H9 (cell line): ENCODE measurements around the gene LRP1B. TPM values are rescaled to one million over a fixed set of nuclear protein-coding genes. Genes with fewer than 3 reads are reported as not detected.

ENCODE experiments used
- DNase-seq: peaks from one replicate; pipeline ENCODE4 v3.0.0-alpha.2; 2017
- H2AFZ ChIP-seq: one replicate; pipeline ENCODE4 v1.6.1; 2013; ENCODE audit warnings: mild to moderate bottlenecking, low read length, control low read depth, moderate library complexity
- H2AK5ac ChIP-seq: 2 replicates; pipeline ENCODE4 v1.6.1; 2013; ENCODE audit warnings: low read length, control low read depth, mixed read lengths; ENCODE audit not compliant: insufficient read length
- H2BK120ac ChIP-seq: one replicate; pipeline ENCODE4 v1.6.1; 2013; ENCODE audit warnings: low read depth, mild to moderate bottlenecking, low read length, control low read depth, inconsistent platforms; ENCODE audit not compliant: poor library complexity, severe bottlenecking
- H2BK12ac ChIP-seq: 2 replicates; pipeline ENCODE4 v1.6.1; 2013; ENCODE audit warnings: low read length, control low read depth, mixed read lengths, low read depth; ENCODE audit not compliant: insufficient read length
- H2BK15ac ChIP-seq: 2 replicates; pipeline ENCODE4 v1.6.1; 2013; ENCODE audit warnings: low read depth, low read length, control low read depth
- H2BK20ac ChIP-seq: one replicate; pipeline ENCODE4 v1.6.1; 2013; ENCODE audit warnings: low read depth, mild to moderate bottlenecking, low read length, control low read depth, inconsistent platforms; ENCODE audit not compliant: poor library complexity, severe bottlenecking
- H2BK5ac ChIP-seq: 2 replicates; pipeline ENCODE4 v1.6.1; 2013; ENCODE audit warnings: low read length, control low read depth, mixed read lengths; ENCODE audit not compliant: insufficient read length
- H3K14ac ChIP-seq: 2 replicates; pipeline ENCODE4 v1.6.1; 2013; ENCODE audit warnings: low read length, control low read depth; ENCODE audit not compliant: insufficient read depth
- H3K18ac ChIP-seq: 2 replicates; pipeline ENCODE4 v1.6.1; 2013; ENCODE audit warnings: low read depth, mild to moderate bottlenecking, mixed read lengths, low read length, control low read depth; ENCODE audit not compliant: insufficient read length
- H3K23ac ChIP-seq: 2 replicates; pipeline ENCODE4 v1.6.1; 2013; ENCODE audit warnings: low read length, control low read depth, mixed read lengths, low read depth; ENCODE audit not compliant: insufficient read length
- H3K23me2 ChIP-seq: 2 replicates; pipeline ENCODE4 v1.6.1; 2013; ENCODE audit warnings: low read depth, mild to moderate bottlenecking, mixed read lengths, low read length, control low read depth; ENCODE audit not compliant: insufficient read length, poor library complexity, severe bottlenecking
- H3K27ac ChIP-seq: 2 replicates; pipeline ENCODE4 v1.5.1; 2013; ENCODE audit warnings: low read length, control low read depth, mixed read lengths, low read depth; ENCODE audit not compliant: insufficient read length
- H3K27me3 ChIP-seq: 2 replicates; pipeline ENCODE4 v1.6.1; 2013; ENCODE audit warnings: low read length, control low read depth, inconsistent platforms; ENCODE audit not compliant: insufficient read depth
- H3K4ac ChIP-seq: 2 replicates; pipeline ENCODE4 v1.6.1; 2013; ENCODE audit warnings: low read depth, mild to moderate bottlenecking, control low read depth, inconsistent platforms, low read length, moderate library complexity
- H3K4me1 ChIP-seq: 2 replicates; pipeline ENCODE4 v1.6.1; 2013; ENCODE audit warnings: low read length, control low read depth, inconsistent platforms; ENCODE audit not compliant: insufficient read depth
- H3K4me2 ChIP-seq: 2 replicates; pipeline ENCODE4 v1.6.1; 2013; ENCODE audit warnings: low read length, control low read depth, mixed read lengths; ENCODE audit not compliant: insufficient read length, insufficient read depth
- H3K56ac ChIP-seq: 2 replicates; pipeline ENCODE4 v1.6.1; 2013; ENCODE audit warnings: low read depth, mild to moderate bottlenecking, mixed read lengths, low read length, control low read depth; ENCODE audit not compliant: insufficient read length
- H3K79me1 ChIP-seq: 2 replicates; pipeline ENCODE4 v1.6.1; 2013; ENCODE audit warnings: low read depth, mild to moderate bottlenecking, moderate library complexity, low read length, control low read depth, inconsistent platforms; ENCODE audit not compliant: insufficient read depth, poor library complexity, severe bottlenecking
- H3K79me2 ChIP-seq: 2 replicates; pipeline ENCODE4 v1.6.1; 2013; ENCODE audit warnings: low read length, control low read depth, inconsistent platforms; ENCODE audit not compliant: insufficient read depth
- H3K9ac ChIP-seq: 2 replicates; pipeline ENCODE4 v1.6.1; 2013; ENCODE audit warnings: low read length, control low read depth, mixed read lengths; ENCODE audit not compliant: insufficient read length; ENCODE audit errors: extremely low read depth
- H3K9me3 ChIP-seq: one replicate; pipeline ENCODE4 v1.6.1; 2013; ENCODE audit warnings: low read depth, low read length, inconsistent platforms; ENCODE audit not compliant: control insufficient read depth
- H3T11ph ChIP-seq: one replicate; pipeline ENCODE4 v1.6.1; 2013; ENCODE audit warnings: mild to moderate bottlenecking, low read length, control low read depth, inconsistent platforms
- H4K20me1 ChIP-seq: one replicate; pipeline ENCODE4 v1.6.1; 2013; ENCODE audit not compliant: control insufficient read depth, insufficient read length, insufficient read depth
- H4K5ac ChIP-seq: 2 replicates; pipeline ENCODE4 v1.6.1; 2013; ENCODE audit warnings: low read depth, mild to moderate bottlenecking, mixed read lengths, low read length, control low read depth; ENCODE audit not compliant: insufficient read length
- H4K8ac ChIP-seq: replicated peaks from 2 replicates; pipeline ENCODE4 v1.6.1; 2013; ENCODE audit warnings: low read length, control low read depth, mixed read lengths, low read depth; ENCODE audit not compliant: insufficient read length
- H4K91ac ChIP-seq: 2 replicates; pipeline ENCODE4 v1.6.1; 2013; ENCODE audit warnings: low read depth, mild to moderate bottlenecking, moderate library complexity, mixed read lengths, low read length, control low read depth; ENCODE audit not compliant: insufficient read length
- H3K27ac Mint-ChIP-seq, 3 experiments: 2 replicates in 2 of 3; 3 replicates in 1 of 3; pipeline ENCODE4 v1.8.0; 2020 to 2021; ENCODE audit warnings: mixed read lengths in 3 of 3, mild to moderate bottlenecking in 1 of 3, moderate library complexity in 1 of 3
- H3K27me3 Mint-ChIP-seq: 2 replicates; pipeline ENCODE4 v1.8.0; 2021; ENCODE audit warnings: low read depth, mild to moderate bottlenecking, moderate library complexity, mixed read lengths
- H3K36me3 Mint-ChIP-seq, 3 experiments: 2 replicates in 2 of 3; 3 replicates in 1 of 3; pipeline ENCODE4 v1.8.0; 2020 to 2021; ENCODE audit warnings: low read depth in 3 of 3, mixed read lengths in 3 of 3; ENCODE audit not compliant: insufficient read depth in 1 of 3
- H3K4me1 Mint-ChIP-seq, 2 experiments: 2 replicates each; pipeline ENCODE4 v1.8.0; 2020; ENCODE audit warnings: mixed read lengths in 2 of 2
- H3K4me3 Mint-ChIP-seq, 2 experiments: 2 replicates in 1 of 2; 3 replicates in 1 of 2; pipeline ENCODE4 v1.8.0; 2020 to 2021; ENCODE audit warnings: mild to moderate bottlenecking in 2 of 2, mixed read lengths in 2 of 2, moderate library complexity in 1 of 2
- H3K9me3 Mint-ChIP-seq, 2 experiments: 2 replicates in 1 of 2; 3 replicates in 1 of 2; pipeline ENCODE4 v1.8.0; 2020; ENCODE audit warnings: mild to moderate bottlenecking in 2 of 2, mixed read lengths in 2 of 2, moderate library complexity in 1 of 2
- WGBS: extraction: QIAGEN DNeasy Blood & Tissue Kit; methylation state at CpG from one replicate; pipeline ENCODE4 v1.1.7; 2013; ENCODE audit warnings: missing lambda C conversion rate, low lambda C conversion rate, mixed read lengths; ENCODE audit not compliant: insufficient read length; ENCODE audit errors: extremely low coverage; 5-methylcytosine and 5-hydroxymethylcytosine counted together
- total RNA-seq: library from RNA; stranded (reverse); gene quantifications from 2 replicates; pipeline ENCODE4 v1.2.1, GENCODE V29; 2021
- TF ChIP-seq, protein P1 (sequence below): fragments of 200-600 bp; sonication (generic); conservative IDR thresholded peaks from 3 replicates; pipeline ENCODE4 v1.8.0; 2021; ENCODE audit warnings: antibody characterized with exemption, mild to moderate bottlenecking

The LRP1B gene
- total RNA-seq, 1 experiment from 2014 or later: not detected

DNA sequence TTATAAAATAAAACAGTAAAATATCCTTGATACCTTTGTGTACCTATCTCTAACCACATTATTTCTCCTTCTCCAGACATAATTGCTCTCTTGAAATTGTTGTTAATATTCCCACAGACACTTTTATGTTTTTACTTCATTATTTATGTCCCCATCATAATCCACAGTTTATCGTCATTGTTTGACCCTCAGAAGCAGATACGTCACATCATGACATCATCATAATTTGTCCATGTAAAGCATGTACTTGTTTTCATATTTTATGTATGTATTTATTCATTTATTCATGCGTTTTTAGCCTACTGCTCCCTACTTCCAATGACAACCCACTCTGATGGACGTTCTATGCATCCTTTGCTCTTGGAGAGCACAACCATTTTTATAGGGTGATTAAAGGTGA is 1943.7 kb downstream of the LRP1B start:
- Histone ChIP-seq H3K23ac (no peak overlapping the region), H2BK20ac (no peak overlapping the region), H3K27me3 (no peaks in the 10 kb centered on the region), H3K4ac (no peak overlapping the region), H3K18ac (no peak overlapping the region), H3K79me1 (no peaks in the 10 kb centered on the region), H4K91ac (no peak overlapping the region), H2BK12ac (no peak overlapping the region), H3K56ac (no peak overlapping the region), H3K27ac (no peak overlapping the region), H4K20me1 (no peaks in the 10 kb centered on the region), H2BK120ac (no peak overlapping the region), H3K4me1 (no peaks in the 10 kb centered on the region; the same call in 1 of the 2 replicates), H3K9me3 (no peaks in the 10 kb centered on the region), H3T11ph (no peak overlapping the region), H3K23me2 (no peaks in the 10 kb centered on the region), H2AFZ (no peak overlapping the region), H2BK15ac (no peak overlapping the region), H3K14ac (no peak overlapping the region), H3K4me2 (no peak overlapping the region), H4K8ac (no peak overlapping the region), H4K5ac (no peak overlapping the region), H3K79me2 (no peaks in the 10 kb centered on the region), H2BK5ac (no peak overlapping the region), H3K9ac (no peak overlapping the region), H2AK5ac (no peak overlapping the region)
- Mint-ChIP-seq H3K36me3 (no peaks in the 10 kb centered on the region), H3K4me1 (peaks cover 4 to 10% of the 10 kb centered on the region in 2 experiments), H3K4me3 (no peak overlapping the region), H3K9me3 (no peaks in the 10 kb centered on the region; a peak in 1 of 5 replicates), H3K27ac (peak overlapping the region in 2 of 3 experiments; percentile 4 to 44; a peak in 3 of 7 replicates), H3K27me3 (no peaks in the 10 kb centered on the region)
- DNase-seq: no peak
- TF ChIP-seq, protein P1, sequence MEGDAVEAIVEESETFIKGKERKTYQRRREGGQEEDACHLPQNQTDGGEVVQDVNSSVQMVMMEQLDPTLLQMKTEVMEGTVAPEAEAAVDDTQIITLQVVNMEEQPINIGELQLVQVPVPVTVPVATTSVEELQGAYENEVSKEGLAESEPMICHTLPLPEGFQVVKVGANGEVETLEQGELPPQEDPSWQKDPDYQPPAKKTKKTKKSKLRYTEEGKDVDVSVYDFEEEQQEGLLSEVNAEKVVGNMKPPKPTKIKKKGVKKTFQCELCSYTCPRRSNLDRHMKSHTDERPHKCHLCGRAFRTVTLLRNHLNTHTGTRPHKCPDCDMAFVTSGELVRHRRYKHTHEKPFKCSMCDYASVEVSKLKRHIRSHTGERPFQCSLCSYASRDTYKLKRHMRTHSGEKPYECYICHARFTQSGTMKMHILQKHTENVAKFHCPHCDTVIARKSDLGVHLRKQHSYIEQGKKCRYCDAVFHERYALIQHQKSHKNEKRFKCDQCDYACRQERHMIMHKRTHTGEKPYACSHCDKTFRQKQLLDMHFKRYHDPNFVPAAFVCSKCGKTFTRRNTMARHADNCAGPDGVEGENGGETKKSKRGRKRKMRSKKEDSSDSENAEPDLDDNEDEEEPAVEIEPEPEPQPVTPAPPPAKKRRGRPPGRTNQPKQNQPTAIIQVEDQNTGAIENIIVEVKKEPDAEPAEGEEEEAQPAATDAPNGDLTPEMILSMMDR: no peak
- WGBS: no CpG with 5 or more reads among the region's 4 CpGs
